ENCODE data around the gene APPBP2.

GRCh38 chr17:60471451-60471850 is 54.6 kb downstream of the APPBP2 start:
- TF ChIP-seq, protein P1, sequence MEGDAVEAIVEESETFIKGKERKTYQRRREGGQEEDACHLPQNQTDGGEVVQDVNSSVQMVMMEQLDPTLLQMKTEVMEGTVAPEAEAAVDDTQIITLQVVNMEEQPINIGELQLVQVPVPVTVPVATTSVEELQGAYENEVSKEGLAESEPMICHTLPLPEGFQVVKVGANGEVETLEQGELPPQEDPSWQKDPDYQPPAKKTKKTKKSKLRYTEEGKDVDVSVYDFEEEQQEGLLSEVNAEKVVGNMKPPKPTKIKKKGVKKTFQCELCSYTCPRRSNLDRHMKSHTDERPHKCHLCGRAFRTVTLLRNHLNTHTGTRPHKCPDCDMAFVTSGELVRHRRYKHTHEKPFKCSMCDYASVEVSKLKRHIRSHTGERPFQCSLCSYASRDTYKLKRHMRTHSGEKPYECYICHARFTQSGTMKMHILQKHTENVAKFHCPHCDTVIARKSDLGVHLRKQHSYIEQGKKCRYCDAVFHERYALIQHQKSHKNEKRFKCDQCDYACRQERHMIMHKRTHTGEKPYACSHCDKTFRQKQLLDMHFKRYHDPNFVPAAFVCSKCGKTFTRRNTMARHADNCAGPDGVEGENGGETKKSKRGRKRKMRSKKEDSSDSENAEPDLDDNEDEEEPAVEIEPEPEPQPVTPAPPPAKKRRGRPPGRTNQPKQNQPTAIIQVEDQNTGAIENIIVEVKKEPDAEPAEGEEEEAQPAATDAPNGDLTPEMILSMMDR (IDR thresholded peaks at IDR 0.05; ENCODE audit: low read depth, low read length, poor library complexity, severe bottlenecking), result no peak
- TF ChIP-seq EZH2phosphoT487 (IDR thresholded peaks at IDR 0.05; ENCODE audit: borderline replicate concordance, low read length), result no peak
